NB4 (cell line): ENCODE data around the gene OAS1.

Source experiments
- DNase-seq: peaks from one replicate; pipeline ENCODE4 v3.0.0; 2010; ENCODE audit warnings: low read depth
- H3K4me3 ChIP-seq: one replicate; pipeline ENCODE4 v1.5.1; 2011; ENCODE audit warnings: mild to moderate bottlenecking, low read depth, low read length, moderate library complexity
- CTCF ChIP-seq: IDR thresholded peaks from one replicate; pipeline ENCODE4 v1.5.1; 2012; ENCODE audit warnings: low read depth, low read length
- MAX ChIP-seq: IDR thresholded peaks from 2 replicates; pipeline ENCODE4 v1.6.1; 2011; ENCODE audit warnings: low read depth, low read length
- MYC ChIP-seq: IDR thresholded peaks from 2 replicates; pipeline ENCODE4 v1.6.1; 2011; ENCODE audit warnings: low read depth, low read length
- POLR2A ChIP-seq: IDR thresholded peaks from 2 replicates; pipeline ENCODE4 v1.6.1; 2011; ENCODE audit warnings: mild to moderate bottlenecking; ENCODE audit not compliant: insufficient read length; ENCODE audit errors: extremely low read depth

OAS1 gene

GRCh38 chr12:112929715-112930114, 23.0 kb downstream of the OAS1 start:
- no peak overlapping the region for H3K4me3 ChIP-seq
- no peak for TF ChIP-seq CTCF
- no peak for TF ChIP-seq POLR2A
- TF ChIP-seq MAX = no peak
- TF ChIP-seq MYC = no peak
- no peak for DNase-seq

- no peak overlapping the region for H3K4me3 ChIP-seq
- DNase-seq = no peak
- TF ChIP-seq MAX = no peak
- TF ChIP-seq CTCF = no peak
- no peak for TF ChIP-seq POLR2A
- TF ChIP-seq MYC = no peak
Observed at GRCh38 chr12:112930350-112930749, 23.6 kb downstream of the OAS1 start.

GRCh38 chr12:112932485-112933128, 25.8 kb downstream of the OAS1 start:
- DNase-seq = no peak
- no peak overlapping the region for H3K4me3 ChIP-seq
- no peak for TF ChIP-seq CTCF
- no peak for TF ChIP-seq MAX
- TF ChIP-seq POLR2A = no peak
- TF ChIP-seq MYC = no peak

GRCh38 chr12:112933129-112933505, 26.4 kb downstream of the OAS1 start:
- no peak overlapping the region for H3K4me3 ChIP-seq
- DNase-seq = no peak
- TF ChIP-seq MAX (no peak), MYC (no peak), CTCF (no peak), POLR2A (no peak)

DNA sequence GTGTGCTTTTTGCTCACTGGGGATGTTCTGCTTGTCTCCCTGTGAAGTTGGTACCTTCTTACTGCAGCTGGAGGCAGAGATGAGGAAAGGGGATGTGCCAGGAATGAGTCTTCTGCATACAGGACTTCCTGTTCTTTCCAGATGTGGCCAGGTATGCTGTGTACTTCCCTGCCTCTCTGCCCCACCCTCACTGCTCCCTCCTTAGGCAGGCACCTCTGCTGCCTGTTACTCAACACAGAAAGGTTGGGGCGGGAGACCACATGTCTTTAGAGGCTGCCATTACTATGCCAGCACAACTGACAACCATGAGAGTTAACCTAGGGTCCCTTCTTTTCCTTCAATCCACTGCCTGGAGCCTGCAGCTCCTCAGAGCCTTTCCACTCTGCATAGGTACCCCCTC, 29.5 kb downstream of the OAS1 start:
- no peak overlapping the region for H3K4me3 ChIP-seq
- DNase-seq = no peak
- TF ChIP-seq POLR2A (no peak), MYC (no peak), CTCF (no peak), MAX (no peak)

GRCh38 chr12:112936927-112937326, 30.2 kb downstream of the OAS1 start:
- H3K4me3 ChIP-seq = no peak overlapping the region
- TF ChIP-seq MAX (no peak), CTCF (no peak), POLR2A (no peak), MYC (no peak)
- DNase-seq = no peak
